LoVo (cell line): ENCODE results near the gene ITSN1.

Experiments used
- DNase-seq: peaks from one replicate; pipeline ENCODE4 v3.0.0-alpha.2; 2016; ENCODE audit warnings: low spot score

Gene ITSN1

DNA sequence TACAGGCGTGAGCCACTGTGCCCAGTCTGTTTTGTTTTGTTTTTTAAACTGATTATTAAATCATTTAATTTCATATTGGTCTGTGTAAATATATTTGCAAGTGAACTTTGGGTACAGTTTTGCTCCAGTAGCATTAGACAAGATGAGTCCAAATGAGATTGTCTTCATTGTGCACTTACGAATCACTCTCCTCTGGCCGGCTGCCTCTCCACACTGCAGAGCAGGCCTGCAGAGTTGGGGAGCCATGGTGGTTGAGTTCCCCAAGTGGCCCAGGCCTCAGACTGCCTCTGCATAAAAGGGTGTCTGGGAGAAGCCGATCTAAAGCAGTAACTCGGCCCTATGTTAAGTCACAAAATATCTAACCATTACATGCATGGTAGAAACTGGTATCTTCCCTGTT lies 198.5 kb downstream of the ITSN1 start:
- no peak for DNase-seq

DNA sequence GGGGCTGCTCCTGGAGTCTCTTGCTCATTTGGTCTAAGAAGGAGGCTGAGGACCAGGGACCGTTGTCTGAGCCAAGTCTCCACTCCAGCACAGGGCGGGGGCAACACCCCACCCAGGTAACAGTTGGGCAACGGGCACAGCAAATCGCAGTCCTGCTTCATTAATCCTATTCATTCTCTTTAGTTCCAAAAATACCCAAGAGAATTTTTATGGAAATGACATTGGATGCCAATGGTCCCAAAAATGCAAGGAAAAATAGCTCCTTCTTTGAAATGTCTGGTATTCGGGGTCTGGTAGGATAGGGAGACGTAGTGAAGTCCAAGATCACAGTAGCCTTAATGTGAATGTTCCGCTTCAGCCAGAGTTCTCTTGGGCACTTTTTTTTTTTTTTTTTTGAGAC lies 199.3 kb downstream of the ITSN1 start:
- no peak for DNase-seq

DNA sequence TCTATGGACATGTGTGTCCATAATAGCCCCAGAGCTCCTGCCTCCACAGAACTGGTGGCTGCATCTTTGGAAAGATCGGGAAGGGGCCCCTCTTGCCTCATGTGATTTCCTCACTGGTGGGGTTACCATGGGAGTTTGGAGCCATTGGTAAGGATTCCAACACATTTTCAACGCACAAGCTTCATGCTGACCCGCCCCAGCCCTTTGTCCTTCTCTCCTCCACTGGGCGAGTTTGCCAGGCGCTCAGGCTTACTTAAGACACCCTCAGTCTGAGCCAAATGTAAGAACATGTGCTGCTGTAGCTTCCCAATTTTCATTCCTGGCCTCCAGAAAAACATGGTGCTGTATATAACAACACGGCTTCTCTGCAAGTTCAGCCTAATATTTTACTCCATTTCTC lies 200.9 kb downstream of the ITSN1 start:
- no peak for DNase-seq

DNA sequence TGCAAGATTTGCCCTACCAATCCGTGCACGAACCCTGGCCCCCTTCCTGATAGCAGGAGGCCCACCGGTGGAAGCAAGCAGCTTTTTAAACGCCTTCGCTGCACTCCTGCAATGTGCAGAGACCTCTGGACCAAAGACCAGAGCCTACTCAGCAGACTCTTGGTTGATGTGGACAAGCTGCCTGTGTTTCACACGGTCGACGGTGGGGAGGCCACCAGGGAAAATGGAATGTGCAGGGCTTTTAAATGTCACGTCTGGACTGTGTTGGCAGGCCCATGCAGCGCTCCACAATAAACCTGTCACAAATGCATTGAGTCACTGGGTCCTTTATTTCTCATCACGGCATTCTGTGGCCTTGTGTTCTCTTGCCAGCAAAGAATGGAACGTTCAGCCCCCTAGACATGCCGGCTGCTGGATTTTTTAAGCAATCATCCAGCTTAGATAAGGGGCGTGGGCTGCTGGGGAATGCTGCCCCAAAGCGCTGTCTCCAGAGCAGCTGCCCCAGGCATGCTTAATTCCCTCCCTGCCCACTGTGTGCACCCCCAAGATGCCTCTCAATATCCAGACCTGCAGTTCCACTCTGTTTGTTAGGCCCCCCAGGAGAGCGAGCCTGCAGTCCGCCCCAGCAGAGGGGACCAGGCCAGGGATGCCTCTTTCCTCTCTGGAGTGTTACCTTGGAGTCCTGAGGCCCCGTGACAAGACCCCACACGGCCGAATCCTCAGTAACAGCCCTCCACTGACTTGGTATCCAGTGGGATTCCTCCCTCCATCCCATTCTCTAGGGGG lies 202.0 kb downstream of the ITSN1 start:
- DNase-seq: no peak

DNA sequence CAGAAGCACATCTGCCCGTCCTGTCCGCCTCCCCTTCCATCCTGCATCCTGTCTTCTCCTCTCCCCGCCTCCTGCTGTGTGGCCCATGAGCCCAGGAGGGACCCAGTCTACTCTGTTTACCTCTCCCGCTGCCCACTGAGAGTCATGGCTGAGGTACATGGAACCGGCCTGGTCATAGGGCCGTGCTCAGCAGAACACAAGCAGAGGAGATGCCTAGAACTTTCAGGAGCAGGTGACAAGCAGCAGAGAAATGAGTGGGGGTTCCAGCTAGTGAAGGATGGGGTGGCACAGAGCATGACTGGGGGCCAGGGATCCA lies 202.5 kb downstream of the ITSN1 start:
- no peak for DNase-seq

DNA sequence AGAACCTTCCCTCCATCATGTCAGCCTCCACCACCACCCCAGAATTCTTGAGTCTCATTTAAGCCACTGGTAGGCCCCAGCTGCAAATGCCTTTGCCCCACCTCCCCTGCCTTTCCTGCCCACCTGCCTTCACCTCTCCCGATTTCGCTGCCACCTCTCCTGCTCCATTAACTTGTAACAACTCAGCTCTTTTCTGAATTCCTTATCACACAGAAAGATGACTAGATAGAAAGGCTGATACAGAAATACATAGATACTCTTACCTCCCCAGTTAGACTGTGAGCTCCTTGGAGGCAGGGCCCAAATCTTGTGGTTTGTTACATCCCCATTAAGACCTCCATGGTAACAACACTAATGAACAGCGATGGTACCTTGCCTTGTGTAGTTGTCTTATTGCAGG lies 203.8 kb downstream of the ITSN1 start:
- DNase-seq: no peak

DNA sequence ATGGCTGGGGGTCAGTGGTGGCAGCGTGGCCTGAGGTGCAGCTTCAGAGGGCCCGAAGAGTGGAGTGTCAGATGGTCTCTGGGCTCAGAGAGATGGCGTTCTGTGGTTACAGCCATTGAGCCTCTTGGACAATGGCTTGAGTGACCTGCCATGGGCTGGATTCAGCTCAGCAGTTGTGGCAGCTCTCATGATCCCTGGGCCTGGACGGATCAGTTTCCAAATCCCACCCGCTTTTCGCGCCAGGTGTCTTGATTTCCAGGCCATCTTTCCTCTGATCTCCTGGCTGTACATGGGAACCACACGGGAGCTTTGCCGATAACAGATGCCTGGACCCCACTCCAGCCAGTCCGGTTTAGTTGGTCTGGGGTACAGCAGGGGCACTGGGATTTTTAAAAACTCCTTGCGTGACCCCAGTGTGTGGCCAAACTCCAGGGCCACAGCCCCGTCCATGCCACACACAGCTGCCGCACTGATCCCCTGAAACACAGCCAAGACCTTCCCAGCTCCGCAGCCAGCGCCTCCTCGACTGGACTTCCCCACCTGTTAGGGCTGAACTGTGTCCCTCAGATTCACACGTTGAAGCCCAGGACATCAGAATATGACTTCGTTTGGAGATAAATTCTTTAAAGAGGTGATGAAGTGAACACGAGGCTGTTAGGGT lies 205.4 kb downstream of the ITSN1 start:
- DNase-seq: no peak

DNA sequence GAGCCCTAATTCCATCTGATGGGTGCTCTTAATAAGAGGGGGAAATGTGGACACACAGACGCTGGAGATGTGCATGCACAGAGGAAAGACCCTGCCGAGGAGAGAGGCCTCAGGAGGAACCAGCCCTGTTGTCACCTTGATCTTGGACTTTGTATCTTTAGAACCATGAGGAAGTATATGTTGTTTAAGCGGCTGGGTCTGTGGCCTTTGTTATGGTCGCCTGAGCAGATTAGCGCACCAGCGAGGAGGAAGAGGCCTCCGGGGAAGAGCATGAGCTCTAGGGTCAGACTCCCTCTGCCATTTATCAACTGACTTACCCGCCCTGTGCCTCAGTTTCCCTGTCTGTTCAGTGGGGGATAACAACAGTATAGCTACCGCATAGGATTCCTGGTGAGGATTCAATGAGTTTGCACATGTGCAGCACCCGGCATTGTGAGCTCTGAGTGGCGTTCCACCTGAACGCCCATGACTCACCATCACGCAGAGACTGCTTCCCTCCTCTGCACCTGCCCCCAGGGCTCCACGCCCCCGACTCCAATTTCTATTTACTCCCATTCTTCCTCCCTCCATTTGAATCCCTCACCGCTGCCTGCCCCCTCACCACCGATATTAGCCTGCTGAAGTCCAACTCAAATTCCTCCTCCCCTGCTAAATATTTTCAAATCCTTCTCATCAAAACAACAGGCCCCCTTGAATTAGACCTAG lies 206.1 kb downstream of the ITSN1 start:
- DNase-seq: peak; percentile 30

DNA sequence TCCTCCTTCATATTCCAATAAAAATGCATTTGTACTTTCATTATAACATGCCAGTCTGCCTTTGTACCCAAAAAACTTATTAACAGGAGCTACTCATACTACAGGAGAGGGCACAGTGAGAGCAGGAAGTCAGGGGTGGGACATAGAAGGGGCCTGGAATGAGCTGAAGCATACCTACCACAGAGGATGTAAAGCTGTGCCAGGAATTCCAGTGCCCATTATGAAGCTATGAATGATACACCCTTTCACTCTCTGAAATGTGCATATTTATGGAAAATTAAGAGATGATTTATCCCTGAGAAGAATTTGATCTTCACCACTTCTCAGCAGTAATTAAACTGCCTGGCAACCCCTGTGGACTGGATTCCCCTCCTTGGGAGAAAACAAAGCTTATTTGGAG lies 207.5 kb downstream of the ITSN1 start:
- DNase-seq: no peak

DNA sequence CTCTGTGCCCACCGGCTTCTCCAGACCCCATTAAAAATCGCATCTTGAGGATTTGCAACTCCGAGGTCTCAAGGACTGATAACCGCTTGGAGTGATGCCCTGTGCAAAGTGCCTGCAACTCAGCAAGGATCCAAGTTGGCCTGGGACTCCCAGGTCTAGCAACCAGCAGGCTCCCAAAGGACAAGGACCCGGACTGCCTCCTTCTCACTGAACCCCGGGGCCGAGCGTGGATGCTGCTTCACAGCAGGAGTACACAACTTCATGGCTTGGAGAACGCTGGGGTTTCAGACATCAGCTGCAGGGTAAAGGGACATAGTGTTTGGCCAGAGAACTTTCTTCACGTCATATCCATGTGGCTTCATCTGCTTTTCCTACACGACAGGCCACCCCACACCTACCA lies 208.1 kb downstream of the ITSN1 start:
- no peak for DNase-seq

DNA sequence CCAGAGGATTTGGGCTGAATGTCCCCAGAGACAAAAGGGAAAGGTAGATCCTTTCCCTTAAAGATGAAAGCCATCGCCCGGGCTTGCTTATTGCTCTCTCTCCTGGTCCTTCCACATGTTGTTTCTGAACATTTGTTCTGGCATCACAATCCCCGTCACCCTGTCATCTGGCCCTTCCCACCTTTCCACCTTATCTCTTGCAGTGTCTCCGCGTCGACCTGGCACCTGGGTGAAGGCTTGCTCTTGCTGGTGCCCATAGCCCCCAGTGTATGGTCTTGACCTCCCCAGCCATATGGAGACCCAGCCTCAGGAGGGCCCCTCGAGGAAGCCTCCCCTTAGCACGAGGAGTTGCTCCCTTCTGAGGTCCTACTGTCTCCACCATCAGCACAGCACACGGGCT lies 208.7 kb downstream of the ITSN1 start:
- DNase-seq: no peak

DNA sequence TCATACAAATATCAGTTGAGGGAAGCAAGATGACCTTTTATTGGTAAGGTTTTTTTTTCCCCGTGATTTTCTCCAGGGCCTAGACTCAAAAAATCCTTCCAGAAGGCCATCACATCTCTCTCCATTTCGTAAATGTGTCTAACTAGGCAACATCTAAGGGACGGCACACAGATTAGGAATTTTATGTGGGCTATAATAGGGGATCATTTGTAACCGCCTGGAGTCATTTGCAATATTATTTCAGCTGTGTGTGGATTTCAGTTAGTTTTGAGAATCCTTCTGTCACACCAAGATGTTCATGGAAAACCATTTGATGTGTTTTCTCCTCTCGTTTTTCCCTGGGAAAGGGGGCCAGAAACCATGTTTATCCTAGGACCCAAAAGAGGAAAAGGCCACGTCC lies 210.2 kb downstream of the ITSN1 start:
- no peak for DNase-seq

DNA sequence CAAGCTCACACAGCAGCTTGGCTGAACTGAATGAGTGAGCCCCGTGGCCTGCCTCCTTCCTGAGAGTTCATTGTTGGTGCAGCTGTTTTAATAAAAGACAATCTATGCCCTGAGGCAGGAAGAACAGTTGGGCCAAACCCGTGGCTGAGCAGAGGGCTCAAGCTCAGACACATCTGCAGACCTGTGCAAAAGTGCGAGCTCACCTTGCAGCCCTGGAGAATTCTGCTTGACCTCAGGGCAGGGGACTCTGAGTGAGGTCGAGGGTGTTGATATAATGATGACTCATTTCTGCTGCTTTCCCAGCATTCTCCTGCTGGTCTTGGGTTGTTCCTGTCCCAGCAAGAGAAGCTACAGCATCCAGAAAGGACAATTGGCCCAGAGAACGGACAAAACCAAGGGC lies 212.3 kb downstream of the ITSN1 start:
- no peak for DNase-seq

DNA sequence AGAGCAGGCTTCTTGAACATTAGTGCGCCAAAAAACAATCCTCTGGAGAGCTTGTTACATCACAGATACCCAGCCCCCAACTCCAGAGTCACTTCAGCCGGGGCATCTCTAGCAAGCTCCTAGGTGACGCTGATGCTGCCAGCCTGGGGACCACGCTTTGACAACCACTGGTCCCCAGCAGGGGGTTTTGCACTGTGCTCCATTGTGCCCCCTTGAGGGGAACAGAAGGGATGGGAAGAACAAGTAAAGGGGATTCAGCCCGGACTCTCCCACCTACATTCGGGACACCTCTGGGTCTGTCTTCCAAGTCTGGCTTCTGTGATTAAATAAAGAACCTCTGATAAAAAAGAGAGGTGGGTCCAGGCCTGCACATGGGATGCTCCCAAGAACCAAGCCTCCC lies 212.9 kb downstream of the ITSN1 start:
- DNase-seq: no peak

DNA sequence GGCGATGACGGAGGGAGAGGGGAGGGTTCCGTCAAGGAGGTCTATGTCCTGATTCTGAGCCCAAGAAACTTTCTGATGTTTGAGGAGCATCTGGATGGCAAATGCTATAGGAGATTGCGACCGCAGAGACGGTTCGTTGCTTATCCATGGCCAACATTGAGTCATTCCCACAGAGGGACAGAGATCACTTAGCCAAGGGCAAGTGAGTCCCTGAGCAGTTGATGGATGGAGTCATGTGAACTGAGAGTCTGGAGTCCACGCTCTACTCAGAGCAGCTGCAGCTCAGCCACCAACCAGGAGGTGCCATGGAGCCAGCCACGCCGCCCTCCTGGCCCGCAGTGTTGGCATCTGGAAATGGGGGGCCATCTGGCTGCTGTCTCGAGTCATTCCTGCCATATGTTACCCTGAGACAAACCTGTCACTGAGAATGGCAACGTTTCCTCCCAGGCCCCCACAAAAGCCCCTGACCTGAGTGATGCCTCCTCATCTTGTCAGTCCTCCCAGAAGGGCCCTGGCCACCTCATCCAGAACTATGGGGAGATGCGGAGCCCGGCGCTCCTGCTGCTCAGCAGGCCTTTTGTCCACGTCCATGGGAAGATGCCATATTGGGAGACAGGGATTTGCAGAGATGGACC lies 214.7 kb downstream of the ITSN1 start:
- DNase-seq: no peak

DNA sequence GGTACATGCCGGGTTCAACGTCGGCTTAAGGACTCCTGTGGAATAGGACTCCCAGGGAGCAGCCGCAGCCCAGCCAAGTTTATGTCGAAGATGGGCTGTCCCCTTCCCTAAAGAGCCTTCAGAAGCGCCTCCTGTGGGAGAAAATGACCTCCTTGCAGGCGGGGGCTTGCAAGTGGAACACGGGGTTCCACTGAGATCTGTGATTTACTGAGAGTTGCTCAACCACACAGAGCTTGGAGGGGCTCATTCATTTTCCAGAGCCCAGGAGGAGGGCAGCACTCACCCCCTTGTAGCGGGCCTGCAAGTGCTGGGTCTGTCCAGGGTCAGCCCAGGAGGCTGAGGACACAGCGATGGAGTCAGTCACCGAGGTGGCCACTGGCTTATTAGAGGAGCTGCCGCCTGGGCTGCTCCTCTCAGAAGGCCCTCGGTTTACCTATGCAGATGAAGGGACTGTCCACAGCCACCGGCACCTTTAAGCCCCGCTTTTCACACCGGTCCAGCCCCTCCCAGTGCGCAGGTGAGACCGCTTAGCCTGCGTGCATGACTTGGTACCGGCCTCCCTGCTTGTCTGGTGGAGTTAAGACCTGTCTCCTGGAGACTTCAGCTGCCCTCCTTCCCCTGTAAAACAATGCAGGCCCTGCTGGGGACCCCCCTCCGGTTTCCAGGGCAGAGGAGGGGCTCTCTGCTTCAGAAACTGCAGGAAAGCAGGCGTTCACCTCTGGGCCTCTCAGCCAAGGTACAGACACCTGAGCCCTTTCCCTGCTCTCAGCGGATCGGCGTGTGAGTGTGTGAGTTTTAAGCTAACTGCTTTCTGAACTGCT lies 215.8 kb downstream of the ITSN1 start:
- no peak for DNase-seq

DNA sequence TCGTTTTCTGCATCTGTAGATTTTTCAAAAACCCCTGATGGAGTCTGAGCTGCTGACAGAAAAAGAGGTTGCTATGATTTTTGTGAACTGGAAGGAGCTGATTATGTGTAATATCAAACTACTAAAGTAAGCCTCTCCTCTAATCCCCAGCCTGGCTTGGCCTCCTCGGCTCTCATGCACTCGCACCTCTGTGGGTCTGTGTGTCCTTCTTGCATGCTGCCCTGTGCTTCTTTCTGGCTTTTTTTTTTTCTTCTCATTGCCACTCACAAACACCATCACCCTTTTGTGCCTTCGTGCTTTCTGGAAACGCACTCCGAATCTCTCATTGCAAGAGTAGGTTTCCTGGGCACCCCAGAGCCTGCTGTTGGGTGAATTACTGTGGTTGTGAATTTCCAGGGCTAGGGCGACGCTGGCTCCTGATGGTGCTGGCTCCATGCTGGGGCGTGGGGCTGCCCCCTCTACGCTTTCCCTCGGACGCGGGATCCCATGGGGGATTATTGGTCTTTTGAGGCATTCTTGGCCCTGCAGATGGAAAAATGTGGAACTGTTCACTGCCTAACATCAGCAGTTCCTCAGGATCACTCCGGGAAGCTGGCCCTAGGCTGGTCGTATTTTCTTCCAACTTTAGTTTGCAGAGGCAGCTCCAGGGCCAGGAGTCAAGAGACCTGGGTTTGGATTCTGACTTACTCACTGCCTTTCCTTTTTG lies 216.5 kb downstream of the ITSN1 start:
- DNase-seq: no peak

DNA sequence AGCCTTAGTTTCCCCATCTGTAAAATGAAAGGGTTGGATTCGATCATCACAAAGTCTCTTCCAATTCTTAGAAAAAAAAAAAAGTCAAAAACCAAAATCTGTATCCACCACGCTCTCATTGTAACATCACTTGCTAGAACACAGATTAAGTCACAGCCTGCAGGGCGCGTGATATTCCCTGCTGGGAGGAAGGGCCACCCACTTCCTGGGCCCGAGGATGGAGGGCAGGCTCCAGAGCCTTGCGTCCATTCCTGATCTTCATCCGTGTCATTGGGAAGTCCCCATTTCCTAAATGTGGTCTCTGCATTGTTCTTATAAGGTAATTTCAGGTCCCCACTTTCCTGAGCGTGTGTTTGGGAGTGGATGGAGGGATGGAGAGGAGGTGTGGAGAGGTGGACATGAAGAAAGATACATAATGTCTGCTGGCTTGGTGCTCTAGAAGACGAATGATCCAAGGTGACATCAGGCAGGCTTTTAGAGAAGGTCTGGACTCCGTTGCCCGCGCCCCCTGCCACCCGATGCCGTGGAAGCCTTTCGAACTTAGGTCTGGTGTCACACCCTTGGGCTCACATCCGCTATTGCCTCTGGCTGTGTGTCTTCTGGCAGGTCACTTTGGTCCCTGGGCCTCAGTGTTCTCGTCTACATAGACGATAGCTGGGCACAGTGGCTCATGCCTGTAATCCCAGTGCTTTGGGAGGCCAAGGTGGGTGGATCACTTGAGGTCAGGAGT lies 217.2 kb downstream of the ITSN1 start:
- no peak for DNase-seq

DNA sequence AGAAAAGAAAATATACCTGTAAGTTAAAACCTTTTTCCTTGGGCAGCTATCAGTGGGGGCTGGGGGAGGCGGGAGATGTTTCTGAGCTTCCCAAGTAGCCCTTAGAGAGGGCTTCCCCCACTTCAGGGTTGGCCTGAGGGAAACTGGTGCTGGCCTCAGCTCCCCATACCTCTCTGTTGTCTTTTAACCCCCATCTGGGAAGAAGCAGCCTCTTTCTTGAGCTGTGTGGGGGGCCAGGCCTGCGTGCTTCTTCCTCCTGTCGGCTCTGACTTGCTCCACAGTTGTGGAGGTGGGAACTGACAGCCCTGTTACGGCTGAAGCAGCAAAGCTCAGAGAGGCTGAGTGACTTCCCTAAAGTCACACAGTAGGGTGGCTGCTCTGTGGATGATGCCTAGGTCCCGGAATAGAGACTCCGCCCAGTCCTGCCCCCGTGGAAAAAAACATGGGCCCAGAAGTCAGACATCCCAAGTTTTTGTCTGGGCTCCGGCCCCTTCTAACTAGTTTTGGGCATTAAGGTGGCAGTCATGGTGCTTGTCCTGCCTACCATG lies 218.1 kb downstream of the ITSN1 start:
- no peak for DNase-seq

DNA sequence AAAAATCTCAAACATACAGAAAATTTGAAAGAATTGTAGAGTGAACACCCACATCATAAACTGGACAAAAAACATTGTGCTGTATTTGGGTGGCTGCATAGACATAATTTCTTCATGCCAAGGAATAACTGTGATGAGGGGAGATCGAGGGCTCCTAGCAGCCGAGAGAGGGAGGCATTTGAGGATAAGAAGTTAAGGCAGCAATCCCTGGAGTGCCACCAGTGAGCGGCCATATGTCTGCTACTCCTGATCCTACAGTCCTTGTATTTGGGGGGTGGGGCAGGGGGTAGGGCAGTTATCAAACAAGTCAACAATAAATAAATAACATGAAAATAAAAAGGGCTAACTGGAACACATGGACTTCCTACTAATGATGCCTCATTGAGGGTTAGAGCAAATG lies 218.8 kb downstream of the ITSN1 start:
- no peak for DNase-seq
